HG02571 (cell line): ENCODE data around the gene PRKN.

Source experiments
- ATAC-seq: cut with Tn5 transposase; IDR thresholded peaks from one replicate; pipeline ENCODE4 v1.9.1; 2021; ENCODE audit warnings: mild to moderate bottlenecking, moderate library complexity; ENCODE audit not compliant: unreplicated experiment

Gene PRKN

GRCh38 chr6:162260027-162260426 is 467.5 kb downstream of the PRKN start:
- no peak for ATAC-seq

- ATAC-seq, result no peak
Measured at GRCh38 chr6:162258647-162259046, 468.9 kb downstream of the PRKN start.

GRCh38 chr6:162256361-162256760 is 471.2 kb downstream of the PRKN start:
- ATAC-seq, result no peak

- no peak for ATAC-seq
Measured at GRCh38 chr6:162251257-162251656, 476.3 kb downstream of the PRKN start.

- no peak for ATAC-seq
Measured at GRCh38 chr6:162249907-162250642, 477.5 kb downstream of the PRKN start.

GRCh38 chr6:162245830-162246420 is 481.6 kb downstream of the PRKN start:
- no peak for ATAC-seq

- no peak for ATAC-seq
Measured at GRCh38 chr6:162244031-162244430, 483.5 kb downstream of the PRKN start.

- no peak for ATAC-seq
Measured at GRCh38 chr6:162242915-162243314, 484.7 kb downstream of the PRKN start.

- no peak for ATAC-seq
Measured at GRCh38 chr6:162239330-162239729, 488.2 kb downstream of the PRKN start.

GRCh38 chr6:162238675-162239074 is 488.9 kb downstream of the PRKN start:
- ATAC-seq, result no peak

GRCh38 chr6:162237331-162237730 is 490.2 kb downstream of the PRKN start:
- no peak for ATAC-seq

- ATAC-seq, result no peak
Measured at GRCh38 chr6:162234631-162235030, 492.9 kb downstream of the PRKN start.

GRCh38 chr6:162230147-162230752 is 497.3 kb downstream of the PRKN start:
- no peak for ATAC-seq

GRCh38 chr6:162229093-162229492 is 498.5 kb downstream of the PRKN start:
- no peak for ATAC-seq

- ATAC-seq, result no peak
Measured at GRCh38 chr6:162226803-162227202, 500.8 kb downstream of the PRKN start.

- no peak for ATAC-seq
Measured at GRCh38 chr6:162222521-162222920, 505.0 kb downstream of the PRKN start.

GRCh38 chr6:162220876-162221275 is 506.7 kb downstream of the PRKN start:
- no peak for ATAC-seq

- no peak for ATAC-seq
Measured at GRCh38 chr6:162219266-162219665, 508.3 kb downstream of the PRKN start.

- ATAC-seq, result no peak
Measured at GRCh38 chr6:162217811-162218493, 509.6 kb downstream of the PRKN start.

GRCh38 chr6:162217058-162217457 is 510.5 kb downstream of the PRKN start:
- ATAC-seq, result no peak

GRCh38 chr6:162211777-162212176 is 515.8 kb downstream of the PRKN start:
- no peak for ATAC-seq

- no peak for ATAC-seq
Measured at GRCh38 chr6:162211022-162211421, 516.5 kb downstream of the PRKN start.
